ENCODE measurements around the gene RMDN2.
"Not testable (repeated sequence)": the region's sequence is repeated elsewhere in the genome, so short reads cannot be mapped to it uniquely, and the experiment has no call there.

The RMDN2 gene

DNA sequence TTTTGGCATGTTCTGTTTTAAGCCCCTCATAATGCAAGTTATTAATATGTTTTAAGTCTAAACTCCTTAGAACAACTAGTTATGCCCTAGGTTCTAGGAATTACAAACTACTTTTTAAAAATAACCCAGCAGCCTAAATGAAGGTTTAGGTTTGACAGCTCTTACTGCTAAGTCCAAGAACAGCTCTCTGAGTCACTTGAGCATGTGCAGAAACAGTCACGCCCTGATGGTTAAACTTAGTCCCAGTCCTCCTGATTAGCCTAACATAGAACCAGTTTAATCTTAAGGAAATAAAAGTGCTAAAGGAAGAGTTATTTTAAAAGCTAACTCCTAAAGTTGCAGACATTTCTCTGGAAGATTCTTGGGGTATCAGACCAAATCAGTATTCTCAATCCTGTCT is 72.5 kb downstream of the RMDN2 start:
- DNase-seq: no peak

DNA sequence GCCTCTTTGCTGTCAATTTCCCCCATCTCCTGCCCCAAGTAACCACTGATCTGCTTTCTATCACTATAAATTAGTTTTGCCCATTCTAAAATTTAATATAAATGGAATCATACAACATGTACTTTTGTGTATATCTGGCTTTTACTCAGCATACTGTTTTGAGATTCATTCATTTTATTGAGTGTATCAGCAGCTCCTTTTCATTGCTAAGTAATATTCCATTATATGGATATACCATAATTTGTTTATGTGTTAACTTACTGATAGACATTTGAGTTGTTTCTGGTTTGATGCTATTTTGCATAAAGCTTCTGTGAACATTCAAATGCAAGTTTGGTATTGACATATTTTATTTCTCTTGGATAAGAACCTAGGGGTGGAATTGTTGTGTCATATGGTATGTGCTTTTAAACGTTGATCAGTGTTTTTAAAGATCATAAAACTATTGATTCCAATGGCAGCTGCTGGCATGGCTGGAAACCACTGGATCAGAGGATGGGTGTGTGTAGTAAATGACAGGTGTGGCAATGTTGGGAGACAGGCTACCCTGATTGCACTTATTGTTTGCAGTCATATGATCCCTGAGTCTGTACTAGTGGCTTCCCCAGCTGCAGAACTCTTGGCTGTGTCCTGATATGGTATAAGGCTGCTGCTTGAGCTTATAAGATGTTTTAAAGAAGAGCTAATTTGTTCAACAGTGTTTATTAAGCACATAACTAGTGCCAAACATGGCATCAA is 75.6 kb downstream of the RMDN2 start:
- no peak for DNase-seq

DNA sequence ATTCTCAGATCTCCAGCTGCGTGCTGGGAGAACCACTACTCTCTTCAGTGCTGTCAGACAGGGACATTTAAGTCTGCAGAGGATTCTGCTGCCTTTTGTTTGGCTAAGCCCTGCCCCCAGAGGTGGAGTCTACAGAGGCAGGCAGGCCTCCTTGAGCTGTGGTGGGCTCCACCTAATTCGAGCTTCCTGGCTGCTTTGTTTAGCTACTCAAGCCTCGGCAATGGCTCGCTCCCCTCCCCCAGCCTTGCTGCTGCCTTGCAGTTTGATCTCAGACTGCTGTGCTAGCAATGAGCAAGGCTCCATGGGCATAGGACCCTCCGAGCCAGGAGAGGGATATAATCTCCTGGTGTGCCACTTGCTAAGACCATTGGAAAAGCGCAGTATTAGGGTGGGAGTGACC is 85.1 kb downstream of the RMDN2 start:
- not testable (repeated sequence) for DNase-seq

DNA sequence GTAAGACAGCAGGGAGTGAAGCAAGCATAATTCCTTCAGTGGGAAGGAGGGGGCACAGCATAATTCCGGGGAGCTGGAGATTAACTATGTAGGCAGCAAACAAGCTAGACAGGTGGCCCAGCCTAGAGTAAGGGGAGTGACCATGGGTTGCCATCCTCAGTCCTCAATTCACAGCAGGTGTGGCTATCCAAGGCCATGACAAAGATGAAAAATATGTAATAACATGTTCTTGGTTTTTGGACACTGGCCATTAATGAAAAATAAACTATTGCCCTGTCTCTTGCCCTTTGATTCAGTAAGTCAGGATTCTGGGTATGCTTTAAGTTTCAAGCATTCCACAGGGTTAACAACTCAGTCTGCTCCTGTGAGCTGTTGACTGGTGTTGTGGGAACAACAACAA is 85.9 kb downstream of the RMDN2 start:
- no peak for DNase-seq

DNA sequence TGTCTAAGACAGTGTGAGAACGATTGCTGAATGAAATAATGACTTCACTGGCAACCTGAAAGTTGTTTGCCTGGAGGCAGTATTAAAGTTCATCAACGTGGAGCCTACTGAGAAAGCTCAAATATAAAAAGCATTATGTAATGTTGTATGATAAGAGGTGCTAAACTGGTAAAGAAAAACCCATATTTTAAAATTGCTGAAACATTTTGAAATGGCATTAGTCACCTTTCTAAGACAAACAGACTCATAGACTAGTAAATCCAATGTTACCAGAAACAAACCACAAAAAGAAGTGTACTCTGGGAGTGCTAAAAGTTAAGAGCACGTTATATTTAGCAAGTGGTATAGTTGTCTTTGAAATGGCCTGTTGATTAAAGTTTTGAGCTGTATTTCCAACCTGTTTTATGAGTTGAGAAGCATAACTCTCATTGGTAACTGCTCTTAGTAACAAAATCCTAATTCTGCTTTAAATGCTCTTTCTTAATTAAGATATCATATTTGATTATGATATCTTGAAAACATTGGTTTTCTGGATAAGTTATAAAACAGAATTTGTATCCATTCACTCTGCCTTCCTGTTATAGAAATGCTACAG is 88.2 kb downstream of the RMDN2 start:
- no peak for DNase-seq

DNA sequence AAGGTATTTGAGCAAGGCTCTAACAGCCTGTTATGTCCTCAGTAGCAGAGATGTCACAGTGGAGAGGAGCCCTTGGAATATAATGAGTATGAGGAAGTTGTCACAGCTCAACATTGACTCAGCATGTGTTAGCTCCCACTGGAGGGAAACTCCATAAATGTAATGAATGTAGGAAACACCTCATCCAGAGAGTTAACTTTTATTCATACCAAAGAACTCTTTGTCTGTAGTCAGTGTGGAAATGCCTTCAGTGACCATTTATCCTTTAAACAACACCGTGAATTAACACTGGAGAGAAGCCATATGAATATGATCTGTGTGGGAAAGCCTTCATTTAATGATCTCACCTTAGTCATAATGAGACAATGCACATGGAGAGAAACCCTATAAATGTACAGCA is 91.1 kb downstream of the RMDN2 start:
- DNase-seq: no peak

DNA sequence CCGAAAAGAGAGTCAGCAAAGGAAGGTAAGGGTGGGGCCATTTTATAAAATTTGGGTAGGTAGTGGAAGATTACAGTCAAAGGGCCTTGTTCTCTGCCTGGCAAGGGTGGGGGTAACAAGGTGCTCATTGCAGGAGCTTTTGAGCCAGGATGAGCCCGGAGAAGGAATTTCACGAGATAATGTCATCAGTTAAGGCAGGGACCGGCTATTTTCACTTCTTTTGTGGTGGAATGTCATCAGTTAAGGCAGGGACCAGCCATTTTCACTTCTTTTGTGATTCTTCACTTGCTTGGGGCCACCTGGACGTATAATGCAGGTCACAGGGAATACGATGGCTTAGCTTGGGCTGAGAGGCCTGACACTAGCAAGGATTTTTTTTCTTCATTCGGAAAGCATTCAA is 92.7 kb downstream of the RMDN2 start:
- no peak for DNase-seq

DNA sequence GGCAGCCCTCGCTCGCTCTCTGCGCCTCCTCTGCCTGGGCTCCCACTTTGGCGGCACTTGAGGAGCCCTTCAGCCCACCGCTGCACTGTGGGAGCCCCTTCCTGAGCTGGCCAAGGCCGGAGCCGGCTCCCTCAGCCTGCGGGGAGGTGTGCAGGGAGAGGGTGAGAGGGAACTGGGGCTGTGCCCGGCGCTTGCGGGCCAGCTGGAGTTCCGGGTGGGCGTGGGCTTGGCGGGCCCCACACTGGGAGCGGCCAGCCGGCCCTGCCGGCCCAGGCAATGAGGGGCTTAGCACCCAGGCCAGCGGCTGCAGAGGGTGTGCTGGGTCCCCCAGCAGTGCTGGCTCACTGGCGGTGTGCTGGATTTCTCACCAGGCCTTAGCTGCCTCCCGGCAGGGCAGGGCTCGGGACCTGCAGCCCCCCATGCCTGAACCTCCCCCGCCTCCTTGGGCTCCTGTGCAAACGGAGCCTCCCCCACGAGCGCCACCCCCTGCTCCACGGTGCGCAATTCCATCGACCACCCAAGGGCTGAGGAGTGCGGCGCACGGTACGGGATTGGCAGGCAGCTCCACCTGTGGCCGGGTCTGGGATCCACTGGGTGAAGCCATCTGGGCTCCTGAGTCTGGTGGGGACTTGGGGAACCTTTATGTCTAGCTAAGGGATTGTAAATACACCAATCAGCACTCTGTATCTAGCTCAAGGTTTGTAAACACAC is 95.4 kb downstream of the RMDN2 start:
- not testable (repeated sequence) for DNase-seq

DNA sequence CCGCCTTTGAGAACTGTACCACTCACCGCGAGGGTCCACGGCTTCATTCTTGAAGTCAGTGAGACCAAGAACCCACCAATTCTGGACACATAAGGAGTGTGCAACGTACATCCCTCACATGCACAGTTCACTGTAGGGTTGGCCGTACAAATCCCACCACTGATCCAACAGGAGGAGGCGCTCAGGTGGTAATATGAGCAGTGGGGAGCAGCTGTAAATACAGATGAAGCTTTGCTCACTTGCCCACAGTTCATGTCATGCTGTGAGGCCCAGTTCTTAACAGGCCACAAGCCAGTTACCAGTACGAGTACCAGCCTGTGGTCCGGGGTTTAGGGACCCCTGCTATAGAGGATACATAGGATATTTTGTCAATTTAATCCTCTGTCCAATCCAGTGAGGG is 96.5 kb downstream of the RMDN2 start:
- DNase-seq: no peak

DNA sequence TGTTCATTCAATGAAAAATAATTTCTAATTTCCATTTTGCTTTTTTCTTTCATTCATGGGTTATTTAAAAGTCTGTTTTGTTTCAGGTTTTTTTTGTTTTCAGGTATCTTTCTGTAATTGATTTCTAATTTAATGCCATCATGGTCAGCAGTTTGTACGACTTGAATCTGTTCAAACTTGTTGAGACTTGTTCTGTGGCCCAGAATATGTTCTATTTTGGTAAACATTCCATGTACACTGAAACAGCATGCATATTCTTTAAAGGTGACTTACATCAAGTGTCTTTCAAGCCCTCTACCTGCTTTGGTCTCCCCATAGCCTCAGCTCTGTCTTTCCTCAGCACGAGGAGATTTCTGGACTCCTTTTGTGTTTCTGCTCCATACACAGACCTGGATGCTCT is 101.8 kb downstream of the RMDN2 start:
- DNase-seq: no peak

DNA sequence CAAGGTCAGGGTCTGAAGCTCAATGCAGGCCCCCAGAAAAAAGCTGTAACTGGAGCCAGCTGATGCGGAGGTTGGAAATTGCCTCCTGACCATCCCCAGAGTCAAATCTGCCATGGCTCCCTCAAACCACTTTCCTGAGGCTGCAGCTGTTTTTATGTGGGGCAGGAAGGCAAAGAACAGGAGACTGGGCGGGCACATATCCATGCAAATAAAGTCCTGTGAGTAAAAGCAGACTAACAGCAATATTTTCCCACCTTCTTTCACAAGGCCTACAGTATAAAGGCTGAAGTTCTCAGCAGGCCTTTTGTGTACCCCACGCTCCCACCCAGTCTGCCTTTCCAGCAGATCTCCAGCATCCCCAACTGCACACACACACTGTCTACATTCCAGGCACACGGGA is 103.7 kb downstream of the RMDN2 start:
- DNase-seq: no peak

DNA sequence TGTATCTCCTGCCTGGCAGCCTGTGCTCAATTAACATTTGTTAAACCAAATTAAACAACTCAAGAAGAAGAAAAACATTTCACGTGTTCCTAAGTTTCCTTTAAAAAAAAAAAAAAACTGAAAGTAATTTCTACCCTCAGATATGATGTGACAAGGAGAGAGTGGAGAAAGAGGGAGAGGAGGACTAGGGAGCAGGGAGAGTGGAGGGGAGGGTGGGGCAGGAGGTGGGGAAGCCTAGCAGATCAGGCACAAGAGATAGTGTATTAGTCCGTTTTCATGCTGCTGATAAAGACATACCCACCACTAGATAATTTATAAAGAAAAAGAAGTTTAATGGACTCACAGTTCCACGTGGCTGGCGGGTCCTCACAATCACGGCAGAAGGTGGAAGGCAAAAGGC is 104.4 kb downstream of the RMDN2 start:
- no peak for DNase-seq

DNA sequence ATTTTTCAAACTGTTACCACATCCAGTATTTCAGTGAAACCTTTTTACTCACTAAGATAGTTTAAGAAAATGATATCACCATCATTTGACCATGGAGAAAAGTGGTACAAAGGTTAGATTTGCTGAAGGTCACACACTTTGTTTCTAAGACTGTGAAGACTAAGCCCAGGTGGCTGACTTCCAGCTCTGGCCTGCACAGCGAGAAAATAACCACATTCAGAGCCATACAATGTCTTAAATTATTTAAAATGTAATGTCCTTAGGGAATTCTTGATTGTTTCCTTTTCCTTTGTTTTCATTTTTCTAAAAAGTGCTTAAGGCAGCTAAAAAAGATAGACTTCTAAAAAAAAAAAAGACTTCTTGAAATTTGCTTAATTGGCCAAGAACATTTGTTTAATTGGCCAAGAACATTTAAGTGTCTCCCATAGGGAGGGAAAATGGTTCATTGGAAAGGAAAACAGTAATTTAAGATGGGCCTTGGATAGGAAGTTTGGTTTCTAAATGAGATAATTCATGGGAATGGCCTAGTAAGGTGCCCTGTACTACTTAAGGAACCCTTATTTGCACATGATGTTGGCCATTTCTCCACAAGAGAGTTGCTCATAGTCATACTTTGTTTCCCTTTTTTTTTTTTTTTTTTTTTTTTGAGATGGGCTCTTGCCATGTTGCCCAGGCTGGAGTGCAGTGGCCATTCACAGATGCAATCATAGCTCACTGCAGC is 105.7 kb downstream of the RMDN2 start:
- no peak for DNase-seq

DNA sequence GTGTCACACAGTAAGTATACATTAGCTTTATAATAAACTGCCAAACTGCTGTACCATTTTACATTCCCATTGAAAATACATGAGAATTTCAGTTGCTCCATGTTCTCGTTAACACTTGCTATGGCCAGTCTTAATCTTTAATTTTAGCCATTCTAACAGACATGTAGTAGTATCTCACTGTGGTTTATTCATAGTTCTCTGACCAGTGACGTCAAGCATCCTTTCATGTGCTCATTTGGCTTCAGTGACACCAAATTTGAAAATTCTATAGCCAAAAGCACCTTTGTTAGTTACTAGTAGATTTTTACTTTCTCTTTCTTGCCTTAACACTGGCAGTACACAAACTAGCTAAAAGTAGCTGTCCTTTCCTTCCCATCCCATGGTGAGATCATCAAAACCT is 107.9 kb downstream of the RMDN2 start:
- no peak for DNase-seq

DNA sequence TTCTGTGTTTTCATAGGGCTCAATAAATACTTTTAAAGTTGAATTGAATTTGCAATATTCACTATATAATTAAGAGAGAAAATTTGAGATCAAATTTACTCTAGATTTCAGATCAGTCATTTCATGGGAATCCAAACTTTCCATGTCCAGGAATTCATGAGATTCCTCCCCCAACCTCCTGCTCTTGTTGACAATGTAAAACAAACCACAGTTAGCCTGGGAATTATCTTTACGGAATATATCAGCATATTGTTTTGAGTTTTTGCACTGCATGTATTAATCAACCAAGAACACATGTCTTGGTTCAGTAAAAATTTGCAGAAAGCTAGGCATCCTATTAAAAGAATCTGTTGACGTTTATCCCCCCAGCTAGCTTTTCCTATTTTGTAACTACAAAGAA is 108.6 kb downstream of the RMDN2 start:
- no peak for DNase-seq

DNA sequence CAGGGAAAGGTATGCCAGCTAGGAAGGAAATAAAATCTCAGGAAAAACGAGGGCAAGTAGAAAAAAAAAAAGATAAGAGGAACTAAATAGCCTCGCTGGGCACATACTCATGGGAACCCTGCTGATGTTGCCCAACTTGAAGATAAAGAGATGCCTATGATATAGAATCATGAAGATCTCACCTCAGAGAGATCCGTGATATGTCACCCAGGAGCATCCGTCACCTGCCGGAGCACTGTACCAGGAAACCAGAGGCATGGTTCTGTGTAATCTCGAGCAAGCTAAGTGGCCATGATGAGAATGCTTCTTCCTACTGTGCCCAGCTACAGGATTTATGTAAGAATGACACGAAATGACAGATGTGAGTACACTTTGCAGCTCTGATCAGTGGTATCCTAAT is 110.9 kb downstream of the RMDN2 start:
- no peak for DNase-seq

DNA sequence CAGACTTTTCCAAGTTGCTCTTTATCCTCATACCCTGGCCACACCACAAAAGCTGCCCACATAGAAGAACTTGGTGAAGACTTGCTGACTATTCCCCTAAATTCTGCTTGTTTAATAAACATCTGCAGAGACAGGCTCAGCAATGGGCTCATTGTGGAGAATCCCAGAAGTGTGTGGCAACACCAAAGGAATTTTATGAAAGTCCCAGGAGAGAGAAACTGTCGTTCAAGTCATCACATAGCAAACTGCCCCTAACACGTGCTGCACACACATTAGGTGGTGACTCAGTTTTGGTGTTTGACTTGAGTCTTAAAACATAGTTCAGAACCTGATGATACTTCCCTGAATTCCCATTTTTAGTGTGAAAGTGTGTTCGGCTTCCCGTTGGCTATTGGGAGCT is 112.2 kb downstream of the RMDN2 start:
- DNase-seq: no peak

DNA sequence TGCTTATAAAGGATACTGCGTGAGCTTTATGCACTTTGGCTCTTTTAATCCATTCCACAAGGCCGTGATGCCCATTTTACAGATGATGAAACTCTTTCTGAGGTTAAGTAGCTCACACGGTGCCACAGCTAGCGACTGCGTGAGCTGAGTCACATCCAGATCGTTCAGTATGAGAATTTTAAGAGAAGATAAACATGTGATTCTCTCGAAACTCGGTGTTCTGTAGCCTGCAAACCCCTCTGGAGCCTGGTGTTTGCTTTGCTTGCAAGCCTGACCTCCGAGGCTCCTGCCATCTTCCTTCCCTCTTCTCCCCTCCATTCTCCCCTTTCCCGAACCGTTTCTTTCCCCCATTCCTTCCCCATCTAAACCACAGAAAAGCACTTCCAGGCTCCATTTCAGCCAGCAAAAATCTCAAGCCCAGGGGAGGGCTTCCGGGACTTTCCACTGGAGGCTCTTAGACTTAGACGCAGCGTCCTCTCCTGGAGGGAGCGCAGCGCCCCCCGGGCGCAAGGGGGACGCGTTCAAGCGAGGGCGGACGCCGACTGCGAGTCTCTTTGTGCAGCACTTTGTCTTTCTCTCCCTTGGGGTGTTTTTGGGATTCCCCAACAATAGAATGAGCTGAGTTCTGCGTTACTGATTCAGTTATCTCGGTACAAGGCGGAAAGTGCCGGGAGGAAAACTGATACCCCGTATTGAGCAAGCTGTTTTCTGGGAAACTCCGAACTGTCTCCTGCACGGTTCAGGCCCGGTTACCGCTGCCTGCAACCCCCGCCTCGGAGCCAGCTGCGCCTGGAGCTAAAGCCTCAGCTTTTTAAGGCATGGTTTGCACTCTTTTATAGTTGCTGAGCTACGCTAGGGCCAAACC is 112.9 kb downstream of the RMDN2 start:
- no peak for DNase-seq

DNA sequence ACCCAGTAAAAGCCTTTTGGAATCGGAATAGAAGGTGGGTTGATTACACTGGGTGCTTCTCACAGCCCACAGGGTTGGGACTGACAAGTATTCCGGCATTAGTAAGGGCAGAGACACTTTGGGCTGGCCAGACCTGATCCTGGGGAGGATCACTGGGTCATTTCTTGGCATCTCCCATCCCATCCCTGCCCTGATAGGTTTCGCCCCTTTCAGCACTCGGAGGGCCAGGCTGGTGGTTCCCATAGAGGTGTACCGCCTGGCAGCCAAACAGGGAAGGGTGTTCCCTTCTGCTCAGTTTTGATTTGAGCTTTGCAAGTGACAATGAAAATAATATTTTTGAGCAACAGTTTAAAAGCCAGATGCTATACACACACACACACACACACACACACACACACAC is 113.6 kb downstream of the RMDN2 start:
- no peak for DNase-seq

DNA sequence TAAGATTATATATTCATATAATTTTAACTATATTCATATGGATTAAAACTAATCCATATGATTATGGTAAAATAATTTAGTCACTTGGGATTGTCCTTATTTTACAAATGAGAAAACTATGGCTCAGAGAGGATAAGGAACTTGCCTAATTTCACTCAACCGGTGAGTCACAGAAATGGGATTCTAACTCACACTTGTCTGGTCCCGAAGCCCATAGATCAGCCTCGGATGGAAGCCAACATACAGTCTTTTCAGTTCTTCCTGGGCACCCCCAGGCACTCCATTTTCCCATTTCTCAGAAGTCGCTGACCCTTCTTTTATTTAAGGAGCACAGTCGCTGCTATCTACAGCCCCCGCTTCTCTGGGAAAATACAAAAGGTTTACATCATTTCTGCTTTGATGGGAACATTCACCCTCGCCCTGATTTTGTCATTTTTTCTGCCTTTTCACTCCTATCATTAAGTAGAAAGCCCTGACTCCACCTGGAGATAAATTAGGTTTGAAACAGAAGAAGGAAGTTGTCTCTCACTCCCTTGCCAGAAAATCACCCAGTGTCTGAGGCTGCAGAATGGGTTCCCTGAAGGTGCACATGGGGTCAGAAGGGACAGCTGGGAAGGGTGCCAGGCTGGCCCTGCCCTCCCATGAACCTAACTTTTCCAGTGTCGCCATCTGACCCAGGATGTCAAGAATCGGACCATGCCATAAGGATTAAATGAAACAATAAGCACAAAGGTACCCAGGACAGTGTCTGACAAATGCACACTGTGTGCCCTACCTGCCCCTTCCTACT is 114.2 kb downstream of the RMDN2 start:
- no peak for DNase-seq

DNA sequence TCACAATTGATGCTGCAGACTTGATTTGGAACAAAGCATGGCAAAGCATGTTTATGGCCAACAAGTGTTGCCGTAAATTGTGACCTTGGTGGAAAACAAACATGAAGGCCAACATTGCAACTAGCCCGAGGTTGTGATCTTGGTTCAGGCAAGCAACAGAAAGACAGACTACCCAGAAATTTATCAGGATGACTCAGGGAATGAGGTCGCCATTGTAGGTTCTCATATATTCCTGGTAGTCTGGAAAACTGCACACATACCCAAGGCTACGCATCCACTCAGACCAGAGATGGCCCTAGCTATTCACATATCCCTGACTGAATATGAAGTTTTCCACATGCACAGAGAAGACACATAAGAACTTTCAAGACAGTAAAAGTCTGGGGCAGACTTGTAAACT is 120.7 kb downstream of the RMDN2 start:
- DNase-seq: no peak

DNA sequence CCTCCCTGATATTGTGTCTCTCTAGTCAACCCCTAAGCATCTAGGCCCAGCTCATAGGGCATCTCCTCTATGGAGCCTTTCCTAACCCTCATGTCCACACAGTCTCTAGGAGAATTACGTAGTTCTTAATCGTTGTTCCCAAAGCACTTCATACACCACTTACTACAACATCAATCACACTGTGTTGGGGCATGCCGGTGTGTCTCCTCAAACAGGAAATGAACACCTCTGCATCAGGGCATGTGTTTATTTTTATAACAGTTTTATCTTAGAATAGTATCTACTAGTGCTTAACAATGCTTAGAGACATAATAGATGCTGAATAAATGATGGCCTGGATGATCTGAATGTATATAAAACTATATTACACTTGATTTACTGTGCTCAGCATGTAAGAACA is 131.1 kb downstream of the RMDN2 start:
- no peak for DNase-seq

Measured in CD4-positive, alpha-beta T cell treated with Interferon alpha-2 for 1 hour (primary cell).